ENCODE measurements around the gene ANKRD62.
A peak's percentile ranks its signal among the peaks of the same experiment; 100 is the strongest.
"Not testable (repeated sequence)": the region's sequence is repeated elsewhere in the genome, so short reads cannot be mapped to it uniquely, and the experiment has no call there.

Gene ANKRD62

GRCh38 chr18:12099160-12099559 is 5.5 kb downstream of the ANKRD62 start:
- no peak for FAIRE-seq

GRCh38 chr18:12101266-12101665 is 7.6 kb downstream of the ANKRD62 start:
- no peak for FAIRE-seq

GRCh38 chr18:12102136-12102842 is 8.6 kb downstream of the ANKRD62 start:
- no peak for FAIRE-seq

GRCh38 chr18:12106471-12106870 is 12.8 kb downstream of the ANKRD62 start:
- FAIRE-seq: no peak

- FAIRE-seq: no peak
These were observed 16.2 kb downstream of the ANKRD62 start for GRCh38 chr18:12109836-12110235.

- no peak for FAIRE-seq
These were observed 20.5 kb downstream of the ANKRD62 start for GRCh38 chr18:12113999-12114646.

GRCh38 chr18:12119358-12119757 is 25.7 kb downstream of the ANKRD62 start:
- no peak for FAIRE-seq

- FAIRE-seq: peak; percentile 7
These were observed 27.8 kb downstream of the ANKRD62 start for GRCh38 chr18:12121175-12122042.

- FAIRE-seq: not testable (repeated sequence)
These were observed 28.4 kb downstream of the ANKRD62 start for GRCh38 chr18:12122043-12122389.

GRCh38 chr18:12127647-12128046 is 34.0 kb downstream of the ANKRD62 start:
- FAIRE-seq: not testable (repeated sequence)

- not testable (repeated sequence) for FAIRE-seq
These were observed 45.2 kb downstream of the ANKRD62 start for GRCh38 chr18:12138831-12139230.

GRCh38 chr18:12140866-12141265 is 47.2 kb downstream of the ANKRD62 start:
- not testable (repeated sequence) for FAIRE-seq

- FAIRE-seq: not testable (repeated sequence)
These were observed 48.1 kb downstream of the ANKRD62 start for GRCh38 chr18:12141778-12142177.

GRCh38 chr18:12149431-12149830 is 55.8 kb downstream of the ANKRD62 start:
- FAIRE-seq: peak; percentile 3

- no peak for FAIRE-seq
These were observed 60.7 kb downstream of the ANKRD62 start for GRCh38 chr18:12154361-12154760.

- FAIRE-seq: no peak
These were observed 62.4 kb downstream of the ANKRD62 start for GRCh38 chr18:12155996-12156395.

GRCh38 chr18:12159446-12159845 is 65.8 kb downstream of the ANKRD62 start:
- no peak for FAIRE-seq

- no peak for FAIRE-seq
These were observed 69.1 kb downstream of the ANKRD62 start for GRCh38 chr18:12162786-12163185.

GRCh38 chr18:12165038-12165768 is 71.6 kb downstream of the ANKRD62 start:
- FAIRE-seq: no peak
